NCI-H510A (cell line): Measurements from ENCODE around the gene LRRC4C.

ENCODE experiments used
- DNase-seq: peaks from one replicate; lab custom pipeline; 2025; lab: John Stamatoyannopoulos, UW

Gene LRRC4C

DNA sequence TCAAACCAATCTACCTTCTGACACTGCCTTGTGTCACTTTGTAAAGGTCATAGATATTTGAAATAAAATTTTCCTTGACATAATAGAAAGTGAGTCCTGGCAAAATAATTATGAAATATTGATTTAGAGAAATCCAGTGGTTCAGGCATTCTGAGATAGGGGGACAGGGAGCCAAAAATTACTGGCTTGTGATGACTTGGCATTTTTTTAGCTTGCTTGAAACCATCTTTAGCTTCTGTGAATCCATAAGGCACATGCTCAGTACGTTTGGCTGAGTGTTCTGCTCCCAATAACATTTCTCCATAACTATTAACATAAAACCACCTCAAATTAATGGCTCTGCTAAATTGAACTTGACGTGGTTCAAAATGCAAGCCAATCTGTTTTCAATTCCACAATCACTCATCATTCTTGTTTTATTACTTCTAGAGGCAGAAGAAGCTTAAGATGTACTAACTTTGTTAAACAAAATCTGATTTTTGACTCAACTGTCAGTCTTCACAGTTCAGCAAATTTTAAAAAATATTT is 209.0 kb downstream of the LRRC4C start:
- no peak for DNase-seq

- DNase-seq: no peak
Measured at GRCh38 chr11:41247621-41248020, 211.8 kb downstream of the LRRC4C start.

- DNase-seq: no peak
Measured at GRCh38 chr11:41246399-41246745, 213.1 kb downstream of the LRRC4C start.

GRCh38 chr11:41245704-41246398 is 213.6 kb downstream of the LRRC4C start:
- no peak for DNase-seq

DNA sequence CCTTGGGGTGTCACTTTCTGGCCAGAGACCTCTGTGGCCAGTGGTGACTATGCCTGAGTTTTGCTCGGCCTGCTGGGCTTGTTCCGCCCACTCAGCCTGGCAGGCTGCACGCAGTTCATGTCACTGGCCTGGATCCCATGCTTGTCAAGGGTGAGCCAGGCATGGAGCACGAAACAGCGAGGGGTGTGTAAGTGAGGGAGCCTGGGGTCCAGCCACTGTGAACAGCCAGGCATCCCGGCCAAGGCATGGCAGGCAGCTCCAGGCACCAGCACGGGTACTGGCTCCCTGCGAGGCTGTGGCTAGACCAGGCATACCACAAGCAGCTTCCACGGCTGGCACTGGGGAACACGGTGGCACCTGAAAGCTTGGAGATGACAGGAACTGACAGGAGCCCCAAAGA is 214.3 kb downstream of the LRRC4C start:
- DNase-seq: no peak

GRCh38 chr11:41237382-41237781 is 222.1 kb downstream of the LRRC4C start:
- DNase-seq: no peak

GRCh38 chr11:41235668-41236067 is 223.8 kb downstream of the LRRC4C start:
- DNase-seq: no peak

GRCh38 chr11:41225856-41226633 is 233.4 kb downstream of the LRRC4C start:
- DNase-seq: no peak

DNA sequence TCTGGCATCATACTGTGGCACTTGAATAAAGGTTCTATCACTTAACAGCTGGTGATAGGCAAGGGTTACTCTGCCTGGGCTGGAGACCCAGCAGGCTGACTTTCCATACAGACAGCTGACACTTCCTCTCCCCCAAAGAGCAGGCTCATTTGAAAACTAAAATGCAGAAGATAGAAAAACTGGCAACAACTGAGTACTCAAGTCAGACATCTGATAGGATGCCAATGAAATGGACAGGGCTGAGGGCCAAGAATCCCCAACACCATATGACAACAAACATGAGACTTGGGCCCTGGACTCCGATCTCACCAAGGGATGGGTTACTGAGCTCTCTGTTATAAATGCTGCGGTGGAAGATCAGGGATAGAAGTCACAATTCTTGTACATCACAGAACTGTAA is 237.2 kb downstream of the LRRC4C start:
- no peak for DNase-seq

GRCh38 chr11:41206388-41206787 is 253.1 kb downstream of the LRRC4C start:
- DNase-seq: no peak

- DNase-seq: no peak
Measured at GRCh38 chr11:41201156-41201555, 258.3 kb downstream of the LRRC4C start.

GRCh38 chr11:41190437-41191082 is 268.9 kb downstream of the LRRC4C start:
- DNase-seq: no peak

DNA sequence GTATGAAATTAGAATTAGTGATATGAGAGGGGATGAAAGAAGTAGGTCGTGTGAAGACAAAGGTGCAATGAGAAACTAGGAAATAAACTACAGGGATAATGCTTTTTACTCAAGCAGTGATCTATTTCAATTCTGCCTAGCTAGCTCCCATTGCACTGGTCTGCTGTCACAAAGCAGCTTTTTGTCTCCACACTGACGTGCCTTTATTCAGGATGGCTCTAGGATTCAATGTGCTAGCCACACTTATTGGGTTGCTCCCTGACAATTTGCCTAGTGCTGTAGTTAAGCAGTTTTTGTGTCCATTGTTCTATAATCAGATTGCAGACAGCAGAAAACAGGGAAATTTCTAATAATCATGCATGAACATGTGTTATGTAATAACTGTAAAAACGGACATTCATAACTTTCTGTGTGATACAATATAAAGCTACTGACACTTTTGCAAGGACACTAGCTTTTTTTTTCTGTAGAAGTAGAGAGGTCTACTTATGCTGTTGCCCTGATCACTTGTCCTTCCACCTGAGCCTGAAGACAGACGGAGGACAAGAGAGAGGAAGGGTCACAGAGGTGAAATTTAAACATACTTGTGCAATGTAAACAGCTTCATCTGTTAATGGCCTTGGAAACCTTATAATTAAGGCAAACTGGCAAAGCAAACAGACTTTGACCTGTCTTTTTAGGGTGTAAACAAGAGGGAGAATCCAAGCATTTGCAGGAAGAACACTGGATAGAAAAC is 269.6 kb downstream of the LRRC4C start:
- no peak for DNase-seq

DNA sequence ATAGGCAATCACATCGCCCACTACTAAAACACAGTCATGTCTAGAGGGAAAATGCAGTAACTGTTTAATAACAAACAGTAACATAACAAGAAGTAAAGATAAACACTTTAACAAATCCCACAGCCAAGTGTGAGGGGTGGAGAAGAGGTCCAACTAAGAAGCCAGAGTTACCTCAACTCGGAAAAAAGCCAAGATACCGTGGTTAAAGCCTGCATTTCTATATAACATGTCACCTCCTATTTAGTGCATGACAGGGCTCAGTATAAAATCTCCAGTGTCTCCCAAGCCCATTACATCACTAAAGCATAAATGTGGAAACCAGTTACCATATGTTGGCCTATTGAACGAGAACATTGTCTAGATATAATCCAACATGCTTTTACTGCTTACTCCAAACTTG is 281.7 kb downstream of the LRRC4C start:
- DNase-seq: no peak

GRCh38 chr11:41175304-41175972 is 284.0 kb downstream of the LRRC4C start:
- DNase-seq: no peak

- DNase-seq: no peak
Measured at GRCh38 chr11:41146326-41146725, 313.1 kb downstream of the LRRC4C start.

DNA sequence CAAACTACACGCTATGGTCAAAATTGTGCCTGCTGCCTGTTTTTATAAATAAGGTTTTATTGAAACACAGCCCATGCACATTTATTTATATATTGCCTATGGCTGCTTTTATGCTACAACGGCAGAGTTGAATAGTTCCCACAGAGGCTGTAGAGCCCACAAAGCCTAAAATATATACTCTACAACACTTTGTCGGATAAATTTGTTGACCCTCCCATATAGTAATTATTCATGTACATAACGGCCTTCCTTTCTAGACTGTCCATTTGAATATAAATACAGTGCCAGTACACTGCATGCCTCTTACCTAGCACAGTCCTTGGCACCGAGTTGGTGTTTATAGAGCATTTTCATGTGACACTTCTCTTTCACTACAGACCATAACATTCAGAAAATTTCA is 314.0 kb downstream of the LRRC4C start:
- DNase-seq: no peak

DNA sequence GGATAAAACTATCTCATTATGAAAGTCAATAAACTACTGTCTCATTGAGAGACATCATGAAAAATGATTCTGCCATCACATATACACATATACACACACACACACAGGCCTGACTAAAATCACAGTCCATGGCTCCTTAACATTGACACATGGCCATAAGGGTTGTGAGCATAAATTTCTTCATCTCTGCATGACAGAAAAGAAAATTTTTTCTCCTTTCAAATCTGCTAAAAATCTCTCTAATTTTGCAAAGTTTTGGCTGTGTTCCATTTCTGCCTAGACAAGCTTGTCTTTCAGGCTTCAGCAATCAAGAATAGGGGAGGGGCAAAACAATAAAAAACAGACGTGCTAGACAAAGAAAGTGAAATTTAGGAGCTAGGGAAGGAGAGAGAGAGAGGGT is 324.5 kb downstream of the LRRC4C start:
- no peak for DNase-seq

GRCh38 chr11:41133023-41133422 is 326.4 kb downstream of the LRRC4C start:
- DNase-seq: no peak

DNA sequence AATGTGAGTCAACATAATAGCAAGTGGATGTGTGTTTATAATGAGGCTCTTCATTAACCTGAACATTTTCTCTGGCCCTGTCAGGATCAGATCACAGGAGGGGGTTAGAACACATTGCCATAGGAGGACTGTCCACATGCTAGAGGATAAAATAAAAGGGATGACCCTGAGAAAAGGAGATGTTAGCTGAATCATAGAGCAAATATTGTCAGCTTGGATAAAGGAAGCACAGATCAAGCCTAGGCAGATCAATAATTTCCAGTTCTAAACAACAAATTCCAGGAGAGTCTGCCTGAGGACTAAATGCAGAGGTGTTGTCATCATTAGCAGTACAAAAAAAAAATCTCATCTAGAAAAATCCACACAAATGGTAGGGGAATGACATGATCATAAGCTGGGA is 337.9 kb downstream of the LRRC4C start:
- no peak for DNase-seq

DNA sequence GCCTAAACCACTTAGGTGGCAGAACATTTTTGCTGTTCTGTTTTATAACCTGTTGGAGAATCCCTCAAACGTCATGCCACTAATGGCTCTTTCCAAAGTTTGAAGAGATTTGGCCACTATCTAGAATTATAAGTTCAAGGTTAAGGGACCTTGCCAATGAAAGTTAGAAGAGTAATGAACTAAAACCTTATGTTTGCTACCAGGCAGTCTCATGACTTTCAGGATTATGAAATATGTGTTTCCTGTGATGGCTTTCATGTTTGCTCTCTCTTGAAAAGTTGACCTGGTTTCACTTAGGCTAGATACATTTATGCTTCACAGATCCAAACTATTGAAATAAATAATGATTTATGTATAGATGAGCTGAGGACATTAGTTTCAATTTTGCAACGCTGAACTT is 340.0 kb downstream of the LRRC4C start:
- DNase-seq: no peak

- no peak for DNase-seq
Measured at GRCh38 chr11:41118521-41118920, 340.9 kb downstream of the LRRC4C start.
